Panc1 (cell line): ENCODE data around the gene RPS18. TPM values are rescaled to one million over a fixed set of nuclear protein-coding genes. Genes with fewer than 3 reads are reported as not detected.

ENCODE experiments used
- ATAC-seq: fragments of 200-7000 bp; cut with Tn5 transposase; 2 replicates; pipeline ENCODE4 v1.9.1; 2020; ENCODE audit warnings: mild to moderate bottlenecking, moderate library complexity
- BruUV-seq: library from RNA; stranded (reverse); fragments of 400-500 nt; replicated peaks from 2 replicates; lab custom pipeline; 2021; lab: Mats Ljungman, UMichigan
- CTCF ChIA-PET: fragments of 300-600 bp; sonication (Branson Sonifier 250); formaldehyde crosslinking; loops from one replicate; lab custom pipeline; 2022; ENCODE audit warnings: antibody characterized with exemption; lab: Charles Lee
- POLR2A ChIA-PET: fragments of 300-600 bp; sonication (Branson Sonifier 250); formaldehyde crosslinking; loops from one replicate; lab custom pipeline; 2022; ENCODE audit warnings: antibody characterized with exemption; lab: Charles Lee
- DNase-seq: peaks from one replicate; pipeline ENCODE4 v3.0.0-alpha.2; 2010; ENCODE audit warnings: low read depth, low spot score
- H3K27ac ChIP-seq: 2 replicates; pipeline ENCODE4 v1.5.1; 2011; ENCODE audit warnings: mild to moderate bottlenecking, low read length, inconsistent platforms
- H3K27me3 ChIP-seq: fragments of 200-500 bp; sonication (Bioruptor generic); 2 replicates; pipeline ENCODE4 v1.6.0; 2014; ENCODE audit warnings: low read length, inconsistent platforms; ENCODE audit not compliant: control insufficient read depth, insufficient read depth
- H3K36me3 ChIP-seq: fragments of 200-500 bp; sonication (Bioruptor generic); 2 replicates; pipeline ENCODE4 v1.5.1; 2014; ENCODE audit warnings: inconsistent platforms, mild to moderate bottlenecking, low read length, moderate library complexity; ENCODE audit not compliant: control insufficient read depth, insufficient read depth
- H3K4me1 ChIP-seq: 2 replicates; pipeline ENCODE4 v1.5.1; 2011; ENCODE audit warnings: inconsistent platforms, mild to moderate bottlenecking, low read length, moderate library complexity; ENCODE audit not compliant: control insufficient read depth, insufficient read depth
- H3K4me3 ChIP-seq, 2 experiments: 2 replicates each; pipeline ENCODE4 v1.5.1; 2011 to 2012; ENCODE audit warnings: low read depth in 2 of 2, low read length in 2 of 2, mild to moderate bottlenecking in 2 of 2, inconsistent platforms in 1 of 2, moderate library complexity in 1 of 2
- H3K9me3 ChIP-seq: fragments of 200-500 bp; sonication (Bioruptor generic); 2 replicates; pipeline ENCODE4 v1.5.1; 2014; ENCODE audit warnings: low read depth, mild to moderate bottlenecking, inconsistent platforms, low read length, moderate library complexity; ENCODE audit not compliant: control insufficient read depth, insufficient read depth
- POLR2AphosphoS5 ChIP-seq: IDR thresholded peaks from 2 replicates; pipeline ENCODE4 v1.6.1; 2012; ENCODE audit warnings: mild to moderate bottlenecking, low read depth, low read length, moderate library complexity
- SIN3A ChIP-seq: IDR thresholded peaks from 2 replicates; pipeline ENCODE4 v1.6.1; 2012; ENCODE audit warnings: low read depth, mild to moderate bottlenecking, low read length, moderate library complexity, borderline replicate concordance; ENCODE audit not compliant: insufficient read depth
- TCF7L2 ChIP-seq: IDR thresholded peaks from 2 replicates; pipeline ENCODE4 v1.6.1; 2011; ENCODE audit warnings: mild to moderate bottlenecking, low read depth, low read length, inconsistent platforms
- in situ Hi-C: cut with HindIII; loops from 2 replicates; pipeline ENCODE4 v1.10.0; 2016; ENCODE audit warnings: low sequenced_read_pairs, low pct_unique_long_range_greater_than_20kb
- intact Hi-C: fragments of 100-400 bp; cut with micrococcal nuclease; formaldehyde crosslinking; loops from one replicate; pipeline ENCODE4 v1.10.0; 2022; ENCODE audit not compliant: unreplicated experiment
- total RNA-seq: library from RNA; stranded (reverse); gene quantifications from one replicate; pipeline ENCODE4 v1.2.1, GENCODE V29; 2021; ENCODE audit not compliant: unreplicated experiment
- TF ChIP-seq, protein P1 (sequence below), 2 experiments: IDR thresholded peaks; 2 replicates each; pipeline ENCODE4 v1.6.1; 2011 to 2012; ENCODE audit warnings: low read depth in 2 of 2, control low read depth in 1 of 2, low read length in 1 of 2, mild to moderate bottlenecking in 1 of 2, moderate library complexity in 1 of 2; ENCODE audit not compliant: insufficient read depth in 1 of 2
- TF ChIP-seq, protein P2 (sequence below): fragments of 450-650 bp; IDR thresholded peaks from 2 replicates; pipeline ENCODE4 v1.5.1; 2017; ENCODE audit warnings: mild to moderate bottlenecking

The RPS18 gene
- total RNA-seq, 1 experiment from 2014 or later: 1,987 TPM

DNA sequence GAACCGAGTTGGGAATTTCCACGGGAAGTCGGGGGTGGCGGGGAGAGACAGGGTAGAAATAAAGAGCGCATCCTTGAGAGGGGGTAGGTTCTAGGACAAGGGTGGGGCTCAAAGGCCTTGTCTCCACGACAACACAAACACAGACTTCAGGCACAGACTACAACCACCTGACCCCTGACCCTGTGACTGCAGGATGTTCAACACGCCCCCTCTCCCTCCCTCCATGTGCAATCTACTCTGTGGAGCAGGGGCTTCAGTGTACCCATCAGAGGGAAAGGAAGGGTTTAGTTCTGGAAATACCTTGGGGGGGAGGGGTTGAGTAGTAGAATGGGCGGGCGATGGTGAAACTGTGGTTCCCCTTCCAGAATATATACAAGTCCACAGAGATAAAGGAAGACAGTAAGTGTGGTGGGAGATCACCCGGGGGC is 42.7 kb downstream of the RPS18 start:
- in situ Hi-C loops: no loop called here
- DNase-seq: no peak

DNA sequence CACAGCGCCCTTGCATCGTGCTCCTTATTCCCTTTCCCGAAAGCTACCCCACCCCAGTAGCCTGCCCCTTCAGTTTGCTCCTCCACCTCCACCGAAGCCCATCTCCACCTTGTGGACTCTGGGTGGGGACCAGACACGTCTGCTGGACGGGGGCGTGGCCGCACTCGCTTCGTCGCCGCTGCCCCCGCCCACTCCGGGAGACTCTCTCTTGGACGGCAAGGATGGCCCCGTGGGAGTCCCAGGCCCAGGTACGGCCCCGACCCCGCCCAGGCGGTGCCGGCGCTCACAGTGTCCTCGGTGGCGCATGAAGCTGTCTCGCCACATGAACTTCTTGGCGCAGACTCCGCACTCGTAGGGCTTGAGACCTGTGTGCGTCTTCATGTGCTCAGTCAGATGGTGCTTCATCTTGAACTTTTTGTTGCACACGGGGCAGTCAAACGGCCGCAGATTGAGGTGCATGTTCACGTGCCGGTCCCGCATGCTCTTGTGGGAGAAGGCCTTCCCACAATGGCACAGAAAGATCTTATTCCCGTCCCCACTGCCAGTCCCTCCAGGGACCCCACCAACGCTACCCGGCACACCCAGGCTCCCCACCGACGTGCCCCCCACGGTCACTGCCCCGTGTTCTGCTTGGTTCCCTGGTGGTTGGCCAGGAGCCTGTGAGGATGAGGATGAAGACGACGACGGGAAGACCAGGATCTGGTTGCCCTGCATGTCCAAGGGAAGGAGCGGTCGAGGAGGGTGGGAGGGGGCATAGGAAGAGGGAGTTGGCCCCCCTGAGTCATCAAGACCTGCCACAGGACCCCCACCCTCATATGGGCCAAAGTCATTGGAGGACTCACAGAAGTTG is 43.3 kb downstream of the RPS18 start:
- intact Hi-C loops (no loop called here), in situ Hi-C loops (no loop called here)
- Histone ChIP-seq H3K4me1 (peaks cover 45% of the 10 kb centered on the region), H3K27ac (peak overlapping the region; percentile 99), H3K9me3 (no peaks in the 10 kb centered on the region), H3K4me3 (peak overlapping the region; percentile 91 to 92), H3K36me3 (peaks cover 14% of the 10 kb centered on the region), H3K27me3 (no peaks in the 10 kb centered on the region)
- DNase-seq (no peak), ATAC-seq (peak; percentile 60)
- TF ChIP-seq, protein P1, sequence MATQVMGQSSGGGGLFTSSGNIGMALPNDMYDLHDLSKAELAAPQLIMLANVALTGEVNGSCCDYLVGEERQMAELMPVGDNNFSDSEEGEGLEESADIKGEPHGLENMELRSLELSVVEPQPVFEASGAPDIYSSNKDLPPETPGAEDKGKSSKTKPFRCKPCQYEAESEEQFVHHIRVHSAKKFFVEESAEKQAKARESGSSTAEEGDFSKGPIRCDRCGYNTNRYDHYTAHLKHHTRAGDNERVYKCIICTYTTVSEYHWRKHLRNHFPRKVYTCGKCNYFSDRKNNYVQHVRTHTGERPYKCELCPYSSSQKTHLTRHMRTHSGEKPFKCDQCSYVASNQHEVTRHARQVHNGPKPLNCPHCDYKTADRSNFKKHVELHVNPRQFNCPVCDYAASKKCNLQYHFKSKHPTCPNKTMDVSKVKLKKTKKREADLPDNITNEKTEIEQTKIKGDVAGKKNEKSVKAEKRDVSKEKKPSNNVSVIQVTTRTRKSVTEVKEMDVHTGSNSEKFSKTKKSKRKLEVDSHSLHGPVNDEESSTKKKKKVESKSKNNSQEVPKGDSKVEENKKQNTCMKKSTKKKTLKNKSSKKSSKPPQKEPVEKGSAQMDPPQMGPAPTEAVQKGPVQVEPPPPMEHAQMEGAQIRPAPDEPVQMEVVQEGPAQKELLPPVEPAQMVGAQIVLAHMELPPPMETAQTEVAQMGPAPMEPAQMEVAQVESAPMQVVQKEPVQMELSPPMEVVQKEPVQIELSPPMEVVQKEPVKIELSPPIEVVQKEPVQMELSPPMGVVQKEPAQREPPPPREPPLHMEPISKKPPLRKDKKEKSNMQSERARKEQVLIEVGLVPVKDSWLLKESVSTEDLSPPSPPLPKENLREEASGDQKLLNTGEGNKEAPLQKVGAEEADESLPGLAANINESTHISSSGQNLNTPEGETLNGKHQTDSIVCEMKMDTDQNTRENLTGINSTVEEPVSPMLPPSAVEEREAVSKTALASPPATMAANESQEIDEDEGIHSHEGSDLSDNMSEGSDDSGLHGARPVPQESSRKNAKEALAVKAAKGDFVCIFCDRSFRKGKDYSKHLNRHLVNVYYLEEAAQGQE (IDR thresholded peaks at IDR 0.05; ENCODE audit: insufficient read depth in 1 of 2, low read depth in 2 of 2, low read length in 1 of 2): 0 out of 4 replicates have a peak, but pooled peaks of 1 of the 2 experiments have one; percentile 21
- TF ChIP-seq SIN3A: no peak
- BruUV-seq: no TSS peak
- POLR2A ChIA-PET: no interaction called here
- CTCF ChIA-PET: no interaction called here

More for the DNA sequence above, 42.7 kb downstream of the RPS18 start:
- H3K4me1 ChIP-seq: peaks cover 38% of the 10 kb centered on the region
- peak overlapping the region; percentile 91 to 92 for H3K4me3 ChIP-seq
- no peaks in the 10 kb centered on the region for H3K9me3 ChIP-seq
- no peaks in the 10 kb centered on the region for H3K27me3 ChIP-seq
- no peak for TF ChIP-seq TCF7L2
- peak; percentile 46 for ATAC-seq
- POLR2A ChIA-PET: no interaction called here
- no TSS peak for BruUV-seq
- intact Hi-C loops: no loop called here
- CTCF ChIA-PET: no interaction called here
- peaks cover 7% of the 10 kb centered on the region for H3K36me3 ChIP-seq
- peak overlapping the region; percentile 99 for H3K27ac ChIP-seq

DNA sequence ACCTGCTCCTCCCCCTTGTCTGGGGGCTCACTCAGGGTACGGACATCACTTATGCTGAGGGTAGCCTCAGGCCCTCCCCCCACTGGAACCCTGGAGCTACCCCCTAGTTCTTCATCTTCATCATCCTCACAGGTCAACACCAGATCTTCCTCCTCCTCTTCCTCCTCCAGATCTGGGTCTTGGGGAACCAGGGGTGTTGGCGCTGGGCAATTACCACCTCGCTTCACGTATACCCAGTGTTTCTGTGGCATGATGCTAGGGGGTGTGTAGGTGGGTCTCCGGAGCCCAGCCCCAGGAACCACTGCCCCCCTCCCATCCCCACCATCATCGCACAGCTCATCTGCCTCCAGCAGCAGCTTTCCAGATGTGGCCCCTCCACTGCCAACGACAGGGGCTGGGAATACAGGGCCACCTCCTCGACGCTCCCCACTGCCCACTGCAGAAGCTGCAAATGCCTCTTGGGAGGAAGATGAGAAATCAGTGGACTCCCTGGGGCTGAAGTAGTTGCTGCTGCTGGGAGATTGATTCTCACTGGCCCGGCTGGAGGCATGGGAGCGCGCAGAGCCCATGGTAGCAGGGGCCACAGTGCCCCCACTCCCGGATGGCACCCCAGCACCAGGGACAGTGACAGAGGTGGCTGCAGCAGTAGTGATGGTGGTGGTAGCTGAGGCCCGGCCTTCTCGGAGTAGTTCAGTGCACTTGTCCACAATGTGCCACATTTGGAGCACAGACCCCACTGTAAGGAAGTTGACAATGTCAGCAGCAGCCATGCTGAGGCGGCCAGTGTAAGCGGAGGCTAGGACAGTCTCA is 44.1 kb downstream of the RPS18 start:
- Histone ChIP-seq H3K27ac (peak overlapping the region; percentile 99), H3K4me1 (peaks cover 53% of the 10 kb centered on the region), H3K9me3 (no peaks in the 10 kb centered on the region), H3K4me3 (no peak overlapping the region), H3K36me3 (peaks cover 16% of the 10 kb centered on the region), H3K27me3 (no peaks in the 10 kb centered on the region)
- ChIA-PET POLR2A (no interaction called here), CTCF (interaction anchor here (0.6 kb wide), 1 partner anchor 29 kb away, joined by 4 read pairs; no protein-coding TSS in a partner anchor)
- intact Hi-C loops (no loop called here), in situ Hi-C loops (no loop called here)
- ATAC-seq (no peak), DNase-seq (no peak)
- BruUV-seq: no TSS peak
- TF ChIP-seq TCF7L2 (no peak), POLR2AphosphoS5 (no peak)
- TF ChIP-seq, protein P2, sequence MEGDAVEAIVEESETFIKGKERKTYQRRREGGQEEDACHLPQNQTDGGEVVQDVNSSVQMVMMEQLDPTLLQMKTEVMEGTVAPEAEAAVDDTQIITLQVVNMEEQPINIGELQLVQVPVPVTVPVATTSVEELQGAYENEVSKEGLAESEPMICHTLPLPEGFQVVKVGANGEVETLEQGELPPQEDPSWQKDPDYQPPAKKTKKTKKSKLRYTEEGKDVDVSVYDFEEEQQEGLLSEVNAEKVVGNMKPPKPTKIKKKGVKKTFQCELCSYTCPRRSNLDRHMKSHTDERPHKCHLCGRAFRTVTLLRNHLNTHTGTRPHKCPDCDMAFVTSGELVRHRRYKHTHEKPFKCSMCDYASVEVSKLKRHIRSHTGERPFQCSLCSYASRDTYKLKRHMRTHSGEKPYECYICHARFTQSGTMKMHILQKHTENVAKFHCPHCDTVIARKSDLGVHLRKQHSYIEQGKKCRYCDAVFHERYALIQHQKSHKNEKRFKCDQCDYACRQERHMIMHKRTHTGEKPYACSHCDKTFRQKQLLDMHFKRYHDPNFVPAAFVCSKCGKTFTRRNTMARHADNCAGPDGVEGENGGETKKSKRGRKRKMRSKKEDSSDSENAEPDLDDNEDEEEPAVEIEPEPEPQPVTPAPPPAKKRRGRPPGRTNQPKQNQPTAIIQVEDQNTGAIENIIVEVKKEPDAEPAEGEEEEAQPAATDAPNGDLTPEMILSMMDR: no peak
- TF ChIP-seq, protein P1 (IDR thresholded peaks at IDR 0.05; ENCODE audit: insufficient read depth in 1 of 2, low read depth in 2 of 2, low read length in 1 of 2): peak; percentile 41 to 48; a peak in 2 of 4 replicates
